ENCODE data around the gene TNFRSF11A.

GRCh38 chr18:62279561-62279960 is 45.5 kb upstream of the TNFRSF11A start:
- TF ChIP-seq MAX (IDR thresholded peaks at IDR 0.05) (no peak), EGR1 (IDR thresholded peaks at IDR 0.05) (no peak), TAF1 (IDR thresholded peaks at IDR 0.05; ENCODE audit: low read depth) (no peak), REST (IDR thresholded peaks at IDR 0.05; ENCODE audit: low read depth) (no peak), RAD21 (IDR thresholded peaks at IDR 0.05; ENCODE audit: low read depth) (no peak), TCF12 (IDR thresholded peaks at IDR 0.05; ENCODE audit: low read depth) (no peak), CREB1 (IDR thresholded peaks at IDR 0.05; ENCODE audit: low read depth) (no peak), TEAD4 (IDR thresholded peaks at IDR 0.05) (no peak), EP300 (IDR thresholded peaks at IDR 0.05; ENCODE audit: borderline replicate concordance) (no peak), CEBPB (IDR thresholded peaks at IDR 0.05) (no peak), ZBTB7A (IDR thresholded peaks at IDR 0.05; ENCODE audit: low read depth) (no peak)

Measured in Ishikawa (cell line).